Measurements from ENCODE around the gene POPDC2.
"Not testable (repeated sequence)": the region's sequence is repeated elsewhere in the genome, so short reads cannot be mapped to it uniquely, and the experiment has no call there.

Gene POPDC2

GRCh38 chr3:119599558-119600174 is 60.7 kb downstream of the POPDC2 start:
- Histone ChIP-seq H3K9ac (ENCODE audit: low read depth, low read length) (no peak overlapping the region), H3K9me3 (ENCODE audit: insufficient read depth, low read depth, low read length) (no peaks in the 10 kb centered on the region), H3K4me3 (ENCODE audit: low read length) (no peak overlapping the region), H3K36me3 (ENCODE audit: insufficient read depth, low read depth, low read length) (no peaks in the 10 kb centered on the region), H3K27me3 (ENCODE audit: insufficient read depth, low read length) (no peaks in the 10 kb centered on the region), H3K4me1 (ENCODE audit: insufficient read depth, low read length) (no peaks in the 10 kb centered on the region), H3K27ac (ENCODE audit: low read length) (no peak overlapping the region)

DNA sequence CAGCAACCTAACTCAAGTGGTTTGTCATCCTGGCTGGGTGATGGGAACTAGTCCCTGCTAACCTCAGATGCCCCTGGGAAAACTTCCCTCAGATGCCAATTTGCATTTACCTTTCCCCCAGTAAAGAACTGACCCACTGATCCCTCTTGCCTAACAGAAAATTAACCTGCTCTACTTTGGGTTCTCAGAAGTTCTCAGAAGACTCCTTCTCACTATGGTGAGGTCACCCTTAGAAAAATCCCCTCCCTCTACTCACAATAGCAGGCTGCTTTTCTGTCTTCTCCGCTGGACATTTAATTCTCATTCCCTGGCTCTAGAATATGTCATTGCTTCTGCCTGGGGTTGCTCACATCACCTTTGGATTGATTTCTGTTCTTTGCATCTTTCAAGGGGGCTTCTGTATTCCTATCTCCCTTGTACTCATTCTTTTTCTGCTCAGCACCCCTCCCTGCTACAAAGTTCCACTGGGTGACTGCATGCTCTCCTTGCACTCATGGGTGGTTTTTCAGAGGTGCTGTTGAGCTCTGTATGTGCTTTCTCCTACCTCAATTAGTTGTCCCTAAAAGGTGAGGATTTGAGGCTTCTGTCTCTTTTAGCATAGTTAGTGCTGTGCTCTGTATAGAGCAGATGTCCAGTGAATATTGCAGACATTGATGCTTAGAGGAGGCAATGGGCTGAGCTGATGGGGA is 61.8 kb downstream of the POPDC2 start:
- Histone ChIP-seq H3K9me3 (ENCODE audit: insufficient read depth, low read depth, low read length) (no peaks in the 10 kb centered on the region), H3K9ac (ENCODE audit: low read depth, low read length) (no peak overlapping the region), H3K27me3 (ENCODE audit: insufficient read depth, low read length) (no peaks in the 10 kb centered on the region), H3K36me3 (ENCODE audit: insufficient read depth, low read depth, low read length) (no peaks in the 10 kb centered on the region), H3K4me1 (ENCODE audit: insufficient read depth, low read length) (no peaks in the 10 kb centered on the region), H3K27ac (ENCODE audit: low read length) (no peak overlapping the region), H3K4me3 (ENCODE audit: low read length) (no peak overlapping the region)

DNA sequence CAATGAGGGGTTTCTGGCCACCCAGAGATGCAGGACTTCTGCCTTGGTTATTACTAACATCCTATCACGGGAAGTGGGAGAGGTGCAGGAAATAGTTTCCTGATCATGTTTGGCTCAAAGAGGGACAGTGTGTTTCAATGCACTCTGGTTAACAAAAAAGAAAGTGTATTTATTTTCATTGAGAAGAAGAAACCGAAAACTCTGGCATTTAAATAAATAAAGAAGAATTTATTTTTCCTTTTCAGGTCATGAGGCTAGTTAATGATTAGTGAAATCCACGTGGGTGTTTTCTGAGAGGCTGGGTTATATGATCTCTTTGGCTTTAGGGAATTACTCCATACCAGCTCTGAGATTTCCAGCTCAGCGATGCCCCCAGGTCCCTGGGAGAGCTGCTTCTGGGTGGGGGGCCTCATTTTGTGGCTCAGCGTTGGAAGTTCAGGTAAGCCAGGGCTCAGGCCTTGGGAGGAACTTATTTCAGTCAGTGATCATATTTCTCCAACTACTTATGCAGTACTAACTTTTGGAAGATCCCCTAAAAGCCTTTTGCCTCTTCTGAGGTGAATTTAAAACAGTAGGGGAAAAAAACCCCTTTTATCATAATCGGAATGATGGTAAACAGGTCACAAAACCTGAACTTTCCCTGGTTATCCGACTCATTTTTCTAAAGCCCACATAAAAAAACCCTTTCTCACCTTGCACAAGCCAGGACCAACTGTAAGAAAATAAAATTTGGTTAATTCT is 62.7 kb downstream of the POPDC2 start, which contains the start of gene PLA1A:
TSS of gene PLA1A (plus strand) at position 338 of the 741 bp plus-strand sequence. CDS start at position 367, 29 bp downstream.
- Histone ChIP-seq H3K36me3 (ENCODE audit: insufficient read depth, low read depth, low read length) (no peaks in the 10 kb centered on the region), H3K4me3 (ENCODE audit: low read length) (no peak within 1 kb of the TSS), H3K4me1 (ENCODE audit: insufficient read depth, low read length) (no peaks in the 10 kb centered on the region), H3K9ac (ENCODE audit: low read depth, low read length) (no peak within 1 kb of the TSS), H3K27ac (ENCODE audit: low read length) (no peak within 1 kb of the TSS), H3K9me3 (ENCODE audit: insufficient read depth, low read depth, low read length) (no peaks in the 10 kb centered on the region), H3K27me3 (ENCODE audit: insufficient read depth, low read length) (no peaks in the 10 kb centered on the region)

GRCh38 chr3:119596398-119596797 is 64.0 kb downstream of the POPDC2 start:
- H3K4me3 ChIP-seq (ENCODE audit: low read length): no peak overlapping the region
- H3K9ac ChIP-seq (ENCODE audit: low read depth, low read length): no peak overlapping the region
- H3K9me3 ChIP-seq (ENCODE audit: insufficient read depth, low read depth, low read length): no peaks in the 10 kb centered on the region
- no peaks in the 10 kb centered on the region for H3K4me1 ChIP-seq (ENCODE audit: insufficient read depth, low read length)
- H3K27ac ChIP-seq (ENCODE audit: low read length): no peak overlapping the region
- H3K27me3 ChIP-seq (ENCODE audit: insufficient read depth, low read length): no peaks in the 10 kb centered on the region
- H3K36me3 ChIP-seq (ENCODE audit: insufficient read depth, low read depth, low read length): no peaks in the 10 kb centered on the region

DNA sequence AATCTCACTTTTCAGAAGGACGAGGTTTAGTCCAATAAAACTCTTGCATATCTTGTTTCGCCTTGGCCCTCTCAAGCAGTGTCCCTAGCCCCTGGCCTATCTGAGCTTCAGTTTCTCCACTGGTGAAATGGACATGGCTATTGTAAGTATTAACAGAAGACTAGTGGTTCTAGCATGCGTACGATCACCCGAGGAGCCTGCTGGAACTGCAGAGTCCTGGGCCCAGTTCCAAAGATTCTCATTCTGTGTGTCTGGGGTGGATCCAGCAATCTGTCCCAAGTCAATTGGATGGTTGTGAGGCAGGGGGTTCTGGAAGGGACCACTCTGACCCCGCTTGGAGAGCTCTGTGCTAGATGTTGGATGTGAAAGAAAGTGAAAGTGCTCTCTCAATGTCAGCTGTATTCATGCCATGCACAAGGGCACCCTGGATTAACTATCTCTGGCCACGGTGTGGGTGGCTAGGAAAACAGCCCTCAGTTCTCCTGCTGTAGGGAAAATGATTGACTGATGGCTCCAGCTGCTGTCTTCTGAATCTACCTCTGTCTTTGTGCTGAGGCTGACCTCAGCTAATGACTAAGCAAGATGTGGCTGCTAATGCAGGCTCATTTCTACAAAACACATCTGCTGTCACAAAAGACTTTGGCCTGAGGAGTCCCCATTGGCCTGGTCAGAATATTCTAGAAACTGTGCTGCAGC is 64.6 kb downstream of the POPDC2 start:
- Histone ChIP-seq H3K36me3 (ENCODE audit: insufficient read depth, low read depth, low read length) (no peaks in the 10 kb centered on the region), H3K27me3 (ENCODE audit: insufficient read depth, low read length) (no peaks in the 10 kb centered on the region), H3K9ac (ENCODE audit: low read depth, low read length) (no peak overlapping the region), H3K27ac (ENCODE audit: low read length) (no peak overlapping the region), H3K4me3 (ENCODE audit: low read length) (no peak overlapping the region), H3K4me1 (ENCODE audit: insufficient read depth, low read length) (no peaks in the 10 kb centered on the region), H3K9me3 (ENCODE audit: insufficient read depth, low read depth, low read length) (peaks cover 2% of the 10 kb centered on the region; the same call in 1 of the 2 replicates)

DNA sequence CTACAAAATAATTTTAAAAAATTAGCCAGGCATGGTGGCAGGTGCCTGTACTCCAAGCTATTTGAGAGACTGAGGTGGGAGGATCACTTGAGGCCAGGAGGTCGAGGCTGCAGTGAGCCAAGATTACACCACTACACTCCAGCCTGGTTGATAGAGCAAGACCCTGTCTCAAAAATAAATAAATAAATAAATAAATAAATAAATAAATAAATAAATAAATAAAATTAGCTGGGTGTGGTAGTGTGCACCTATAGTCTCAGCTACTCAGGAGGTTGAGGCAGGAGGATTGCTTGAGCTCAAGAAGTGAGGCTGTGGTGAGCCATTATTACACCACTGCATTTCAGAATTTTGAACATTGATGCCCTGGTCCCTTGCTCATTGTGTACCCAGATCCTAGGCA is 65.5 kb downstream of the POPDC2 start:
- H3K36me3 ChIP-seq (ENCODE audit: insufficient read depth, low read depth, low read length); H3K27me3 ChIP-seq (ENCODE audit: insufficient read depth, low read length); H3K27ac ChIP-seq (ENCODE audit: low read length); H3K4me1 ChIP-seq (ENCODE audit: insufficient read depth, low read length); H3K9me3 ChIP-seq (ENCODE audit: insufficient read depth, low read depth, low read length); H3K9ac ChIP-seq (ENCODE audit: low read depth, low read length); H3K4me3 ChIP-seq (ENCODE audit: low read length): not testable (repeated sequence)

GRCh38 chr3:119594066-119594465 is 66.3 kb downstream of the POPDC2 start:
- Histone ChIP-seq H3K4me3 (ENCODE audit: low read length) (no peak overlapping the region), H3K4me1 (ENCODE audit: insufficient read depth, low read length) (peaks cover 7% of the 10 kb centered on the region; the same call in 1 of the 2 replicates), H3K36me3 (ENCODE audit: insufficient read depth, low read depth, low read length) (no peaks in the 10 kb centered on the region), H3K27ac (ENCODE audit: low read length) (no peak overlapping the region), H3K9ac (ENCODE audit: low read depth, low read length) (no peak overlapping the region), H3K27me3 (ENCODE audit: insufficient read depth, low read length) (no peaks in the 10 kb centered on the region), H3K9me3 (ENCODE audit: insufficient read depth, low read depth, low read length) (peaks cover 8% of the 10 kb centered on the region)

DNA sequence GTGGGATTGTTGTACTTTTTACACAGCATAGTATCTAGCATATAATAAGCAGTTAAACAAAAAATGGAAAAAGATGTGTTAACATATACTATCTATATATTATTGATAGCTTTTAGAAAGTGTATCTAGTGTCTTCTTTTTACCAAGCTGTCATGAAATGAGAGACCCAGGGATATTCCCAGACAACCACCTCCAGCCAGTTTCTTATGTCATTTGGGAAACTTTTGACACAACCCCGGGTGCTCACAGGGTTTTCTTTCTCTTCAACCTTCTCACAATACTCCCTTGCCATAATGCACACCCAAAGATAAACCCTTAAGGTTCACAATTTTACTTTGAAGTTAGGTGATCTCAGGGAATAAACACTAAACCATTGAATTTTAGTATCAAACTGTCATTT is 67.5 kb downstream of the POPDC2 start:
- no peaks in the 10 kb centered on the region for H3K36me3 ChIP-seq (ENCODE audit: insufficient read depth, low read depth, low read length)
- peaks cover 9% of the 10 kb centered on the region; the same call in 1 of the 2 replicates for H3K4me1 ChIP-seq (ENCODE audit: insufficient read depth, low read length)
- H3K27ac ChIP-seq (ENCODE audit: low read length): no peak overlapping the region
- H3K9me3 ChIP-seq (ENCODE audit: insufficient read depth, low read depth, low read length): peaks cover 8% of the 10 kb centered on the region
- H3K9ac ChIP-seq (ENCODE audit: low read depth, low read length): no peak overlapping the region
- H3K27me3 ChIP-seq (ENCODE audit: insufficient read depth, low read length): no peaks in the 10 kb centered on the region
- H3K4me3 ChIP-seq (ENCODE audit: low read length): no peak overlapping the region

All from iPS-20b (cell line).